H1 (cell line): ENCODE data around the gene C1RL. TPM values are rescaled to one million over a fixed set of nuclear protein-coding genes. Genes with fewer than 3 reads are reported as not detected.

Experiments used
- SAP30 ChIP-seq: fragments of 300-600 bp; sonication (generic); IDR thresholded peaks from 2 replicates; pipeline ENCODE4 v1.7.1; 2012; ENCODE audit warnings: low read length, moderate library complexity, mild to moderate bottlenecking, inconsistent platforms; ENCODE audit not compliant: insufficient read depth, insufficient replicate concordance
- polyA plus RNA-seq, 7 experiments: library from polyadenylated mRNA; depleted of rRNA in 3 of 7; stranded (reverse) in 5 of 7; unstranded in 2 of 7; fragments of >200 nt in 5 of 7; fragments of 200-250 nt in 2 of 7; gene quantifications; 1 replicate in 5 of 7; 2 replicates in 1 of 7; 4 replicates in 1 of 7; pipeline versions ENCODE4 v1.2.1 to v1.2.3, GENCODE V29; 2011 to 2013; ENCODE audit warnings: missing spikeins in 2 of 7, mixed read lengths in 2 of 7
- total RNA-seq: library from RNA; stranded (reverse); fragmentation: NEBNext Ultra II Directional; extraction: Animal tissue kit (Norgen Biotek cat#: 25700); gene quantifications from 2 replicates; pipeline ENCODE4 v1.2.1, GENCODE V29; 2021

The C1RL gene
- total and polyA plus RNA-seq, 2 of the 8 experiments (the other 6 are each of a cell fraction or from before 2014, with no cell fraction given): 11.4 to 15.5 TPM

- no peak for TF ChIP-seq SAP30
Observed at GRCh38 chr12:7155471-7156034, 46.5 kb upstream of the C1RL start (continued).
